ENCODE data around the gene KDM2A.
A peak's percentile ranks its signal among the peaks of the same experiment; 100 is the strongest.

KDM2A gene

GRCh38 chr11:67270256-67271204 is 151.5 kb downstream of the KDM2A start:
- peak overlapping the region; percentile 48 for H3K4me3 ChIP-seq (ENCODE audit: low read depth, low read length)
- DNase-seq (ENCODE audit: low read depth) = no peak
- no peak for TF ChIP-seq CTCF (IDR thresholded peaks at IDR 0.05; ENCODE audit: control insufficient read depth, extremely low read depth, insufficient read depth)

GRCh38 chr11:67271205-67271540 is 152.1 kb downstream of the KDM2A start:
- no peak overlapping the region for H3K4me3 ChIP-seq (ENCODE audit: low read depth, low read length)
- no peak for DNase-seq (ENCODE audit: low read depth)
- TF ChIP-seq CTCF (IDR thresholded peaks at IDR 0.05; ENCODE audit: control insufficient read depth, extremely low read depth, insufficient read depth) = no peak

- H3K4me3 ChIP-seq (ENCODE audit: low read depth, low read length) = no peak overlapping the region
- TF ChIP-seq CTCF (IDR thresholded peaks at IDR 0.05; ENCODE audit: control insufficient read depth, extremely low read depth, insufficient read depth) = no peak
- no peak for DNase-seq (ENCODE audit: low read depth)
These were observed 152.7 kb downstream of the KDM2A start for GRCh38 chr11:67271541-67272284.

GRCh38 chr11:67272327-67273259 is 153.5 kb downstream of the KDM2A start:
- DNase-seq (ENCODE audit: low read depth) = no peak
- TF ChIP-seq CTCF (IDR thresholded peaks at IDR 0.05; ENCODE audit: control insufficient read depth, extremely low read depth, insufficient read depth) = no peak
- no peak overlapping the region for H3K4me3 ChIP-seq (ENCODE audit: low read depth, low read length)

GRCh38 chr11:67273260-67273990 is 154.4 kb downstream of the KDM2A start:
- no peak overlapping the region for H3K4me3 ChIP-seq (ENCODE audit: low read depth, low read length)
- no peak for DNase-seq (ENCODE audit: low read depth)
- no peak for TF ChIP-seq CTCF (IDR thresholded peaks at IDR 0.05; ENCODE audit: control insufficient read depth, extremely low read depth, insufficient read depth)

Measured in LNCaP clone FGC (cell line).